SK-N-SH (cell line): ENCODE data around the gene ARHGAP21. TPM values are rescaled to one million over a fixed set of nuclear protein-coding genes. Genes with fewer than 3 reads are reported as not detected.

Experiments
- CTCF ChIA-PET: fragments of 300-600, 350-600 bp; formaldehyde crosslinking; extraction: SDS; loops from one replicate; lab custom pipeline; 2021; lab: Yijun Ruan, JAX
- POLR2A ChIA-PET: fragments of 350-600 bp; sonication (Branson Sonifier 250); formaldehyde crosslinking; extraction: SDS; loops from one replicate; lab custom pipeline; 2020; ENCODE audit warnings: antibody characterized with exemption, inconsistent platforms; lab: Yijun Ruan, JAX
- DNase-seq: peaks from one replicate; pipeline ENCODE4 v3.0.0; 2012
- H2AFZ ChIP-seq: fragments of 200-600 bp; sonication (generic); 2 replicates; pipeline ENCODE4 v1.8.1; 2016; ENCODE audit warnings: antibody characterized with exemption, mild to moderate bottlenecking, low read depth
- H3F3A ChIP-seq: fragments of 200-600 bp; sonication (generic); replicated peaks from 2 replicates; pipeline ENCODE3; 2016; ENCODE audit warnings: antibody characterized with exemption, mild to moderate bottlenecking; ENCODE audit not compliant: insufficient read depth
- H3K27ac ChIP-seq, 2 experiments: fragments of 200-500 bp in 1 of 2; fragments of 200-600 bp in 1 of 2; sonication (Bioruptor generic) in 1 of 2; sonication (generic), shearing (Covaris generic) in 1 of 2; 2 replicates each; pipeline versions ENCODE4 v1.5.1 to v1.6.1; 2014 to 2016; ENCODE audit warnings: low read depth in 2 of 2, inconsistent platforms in 1 of 2, low read length in 1 of 2, mild to moderate bottlenecking in 1 of 2, mixed read lengths in 1 of 2
- H3K27me3 ChIP-seq: fragments of 200-600 bp; sonication (generic), shearing (Covaris generic); 2 replicates; pipeline ENCODE4 v1.6.1; 2016; ENCODE audit warnings: mixed run types; ENCODE audit not compliant: insufficient read depth
- H3K36me3 ChIP-seq, 2 experiments: fragments of 200-500 bp in 1 of 2; fragments of 200-600 bp in 1 of 2; sonication (Bioruptor generic) in 1 of 2; sonication (generic) in 1 of 2; replicated peaks in 1 of 2; 2 replicates each; pipeline versions ENCODE3 to v1.5.1; 2014 to 2016; ENCODE audit warnings: low read length in 1 of 2, mild to moderate bottlenecking in 1 of 2; ENCODE audit not compliant: insufficient read depth in 2 of 2, control insufficient read depth in 1 of 2
- H3K4me1 ChIP-seq, 2 experiments: fragments of 200-500 bp in 1 of 2; fragments of 200-600 bp in 1 of 2; sonication (Bioruptor generic) in 1 of 2; sonication (generic), shearing (Covaris generic) in 1 of 2; 2 replicates each; pipeline versions ENCODE4 v1.5.1 to v1.6.1; 2014 to 2016; ENCODE audit warnings: low read depth in 1 of 2, low read length in 1 of 2, mixed run types in 1 of 2; ENCODE audit not compliant: insufficient read depth in 2 of 2, control insufficient read depth in 1 of 2
- H3K4me2 ChIP-seq: fragments of 200-600 bp; sonication (generic), shearing (Covaris generic); 2 replicates; pipeline ENCODE4 v1.6.1; 2017; ENCODE audit warnings: mixed run types
- H3K4me3 ChIP-seq, 2 experiments: fragments of 200-500 bp in 1 of 2; fragments of 200-600 bp in 1 of 2; sonication (Bioruptor generic) in 1 of 2; sonication (generic), shearing (Covaris generic) in 1 of 2; 2 replicates each; pipeline versions ENCODE4 v1.5.1 to v1.8.1; 2014 to 2016; ENCODE audit warnings: low read depth in 2 of 2, inconsistent platforms in 1 of 2, low read length in 1 of 2, mild to moderate bottlenecking in 1 of 2, mixed read lengths in 1 of 2, moderate library complexity in 1 of 2
- H3K79me2 ChIP-seq: fragments of 200-600 bp; sonication (generic); 2 replicates; pipeline ENCODE4 v1.8.1; 2017; ENCODE audit warnings: mild to moderate bottlenecking; ENCODE audit not compliant: insufficient read depth
- H3K9ac ChIP-seq: fragments of 200-600 bp; sonication (generic); 2 replicates; pipeline ENCODE4 v1.6.1; 2017; ENCODE audit warnings: mixed run types
- H3K9me2 ChIP-seq: fragments of 200-600 bp; sonication (generic); 2 replicates; pipeline ENCODE4 v1.6.1; 2017; ENCODE audit warnings: mixed run types
- H3K9me3 ChIP-seq: fragments of 200-600 bp; sonication (generic); 2 replicates; pipeline ENCODE4 v1.6.1; 2017; ENCODE audit warnings: mixed run types, mild to moderate bottlenecking, moderate library complexity
- H4K20me1 ChIP-seq: fragments of 200-600 bp; sonication (generic); 2 replicates; pipeline ENCODE4 v1.6.1; 2017; ENCODE audit warnings: mild to moderate bottlenecking, mixed run types; ENCODE audit not compliant: insufficient read depth
- CHD2 ChIP-seq: fragments of 150-350 bp; IDR thresholded peaks from 2 replicates; pipeline ENCODE4 v1.6.1; 2018; ENCODE audit warnings: low read length; ENCODE audit not compliant: partially characterized antibody
- ELF1 ChIP-seq: IDR thresholded peaks from 2 replicates; pipeline ENCODE4 v1.4.0; 2012
- EP300 ChIP-seq, 2 experiments: IDR thresholded peaks; 2 replicates each; pipeline versions ENCODE4 v1.4.0 to v1.6.1; 2012; ENCODE audit warnings: borderline replicate concordance in 1 of 2, low read depth in 1 of 2, low read length in 1 of 2
- FOSL2 ChIP-seq: IDR thresholded peaks from 2 replicates; pipeline ENCODE4 v1.4.0; 2012; ENCODE audit warnings: low read depth, mild to moderate bottlenecking, moderate library complexity, borderline replicate concordance
- FOXJ3 ChIP-seq: sonication (generic); formaldehyde crosslinking; IDR thresholded peaks from 2 replicates; pipeline ENCODE4 v1.5.1; 2020; ENCODE audit warnings: mild to moderate bottlenecking, missing genetic modification reagents
- FOXM1 ChIP-seq: IDR thresholded peaks from 2 replicates; pipeline ENCODE4 v1.4.0; 2012; ENCODE audit warnings: low read depth, mild to moderate bottlenecking
- GABPA ChIP-seq: IDR thresholded peaks from 2 replicates; pipeline ENCODE4 v1.4.0; 2012; ENCODE audit warnings: low read depth, mild to moderate bottlenecking
- JUND ChIP-seq: IDR thresholded peaks from 2 replicates; pipeline ENCODE4 v1.4.0; 2012
- MXI1 ChIP-seq: IDR thresholded peaks from 2 replicates; pipeline ENCODE4 v1.6.1; 2012; ENCODE audit warnings: mild to moderate bottlenecking, low read depth, low read length, improper control_type of control experiment
- NFIC ChIP-seq: IDR thresholded peaks from 2 replicates; pipeline ENCODE4 v1.4.0; 2012; ENCODE audit warnings: borderline replicate concordance
- NRF1 ChIP-seq: IDR thresholded peaks from 2 replicates; pipeline ENCODE4 v1.6.1; 2012; ENCODE audit warnings: low read depth, mild to moderate bottlenecking, low read length
- POLR2AphosphoS5 ChIP-seq: IDR thresholded peaks from 2 replicates; pipeline ENCODE4 v1.6.1; 2012; ENCODE audit warnings: low read depth, low read length
- RAD21 ChIP-seq: IDR thresholded peaks from 2 replicates; pipeline ENCODE4 v1.6.1; 2012; ENCODE audit warnings: mild to moderate bottlenecking, low read length
- RCOR1 ChIP-seq: fragments of 150-350 bp; IDR thresholded peaks from 2 replicates; pipeline ENCODE4 v1.6.1; 2017; ENCODE audit warnings: antibody characterized with exemption, low read length
- RFX5 ChIP-seq: IDR thresholded peaks from 2 replicates; pipeline ENCODE4 v1.6.1; 2012; ENCODE audit warnings: mild to moderate bottlenecking, improper control_type of control experiment, low read length
- RXRA ChIP-seq: IDR thresholded peaks from 2 replicates; pipeline ENCODE4 v1.4.0; 2012; ENCODE audit warnings: low read depth, mild to moderate bottlenecking, borderline replicate concordance
- SIN3A ChIP-seq: IDR thresholded peaks from 2 replicates; pipeline ENCODE4 v1.6.1; 2012; ENCODE audit warnings: low read depth, mild to moderate bottlenecking, low read length, moderate library complexity, borderline replicate concordance
- SMC3 ChIP-seq: IDR thresholded peaks from 2 replicates; pipeline ENCODE4 v1.6.1; 2012; ENCODE audit warnings: low read depth, low read length, improper control_type of control experiment
- TAF1 ChIP-seq: IDR thresholded peaks from 2 replicates; pipeline ENCODE4 v1.6.1; 2012; ENCODE audit warnings: low read depth, mild to moderate bottlenecking, low read length, moderate library complexity, borderline replicate concordance
- TEAD4 ChIP-seq: IDR thresholded peaks from 2 replicates; pipeline ENCODE4 v1.4.0; 2012; ENCODE audit warnings: mild to moderate bottlenecking, borderline replicate concordance; ENCODE audit not compliant: insufficient read depth
- whole genome bisulfite sequencing: methylation state at CpG from one replicate; pipeline ENCODE4 v1.1.6; 2017; ENCODE audit warnings: low lambda C conversion rate; 5-methylcytosine and 5-hydroxymethylcytosine counted together
- polyA plus RNA-seq, 3 experiments: library from polyadenylated mRNA; depleted of rRNA; stranded (reverse); fragments of >200 nt; gene quantifications; 2 replicates each; pipeline ENCODE4 v1.2.3, GENCODE V29; 2012
- TF ChIP-seq, protein P1 (sequence below): fragments of 150-350 bp; IDR thresholded peaks from 2 replicates; pipeline ENCODE4 v1.6.1; 2017; ENCODE audit warnings: antibody characterized with exemption, low read length, low read depth, borderline replicate concordance
- TF ChIP-seq, protein P2 (sequence below): IDR thresholded peaks from 2 replicates; pipeline ENCODE4 v1.4.0; 2012; ENCODE audit warnings: low read depth
- TF ChIP-seq, protein P3 (sequence below): IDR thresholded peaks from 2 replicates; pipeline ENCODE4; 2012
- TF ChIP-seq, protein P4 (sequence below): IDR thresholded peaks from 2 replicates; pipeline ENCODE4 v1.4.0; 2012; ENCODE audit warnings: low read depth, borderline replicate concordance

Gene ARHGAP21
- polyA plus RNA-seq, 1 of the 3 experiments (the other 2 are of a cell fraction): 27.8 TPM

DNA sequence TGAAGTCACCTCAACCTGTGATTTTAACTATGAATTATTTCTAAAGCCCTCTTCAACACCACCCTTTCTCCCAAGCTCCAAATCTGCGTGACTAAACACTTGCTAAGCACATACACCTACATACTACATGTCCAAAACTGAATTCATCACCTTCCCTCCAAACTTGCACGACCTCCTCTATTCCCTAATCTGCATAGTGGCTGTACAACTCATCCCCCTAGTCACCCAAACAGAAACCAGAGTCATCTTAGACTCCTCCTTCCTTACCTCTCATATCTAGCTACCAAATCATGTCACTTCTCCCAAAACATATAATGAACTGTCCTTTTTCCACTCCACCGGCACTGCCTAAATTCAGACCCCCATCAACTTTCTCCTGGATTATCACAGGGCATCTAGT lies 16.2 kb downstream of the ARHGAP21 start:
- Histone ChIP-seq H3K9me3 (no peaks in the 10 kb centered on the region), H3K36me3 (no peaks in the 10 kb centered on the region), H3K4me2 (no peak overlapping the region), H3K9ac (no peak overlapping the region), H3K4me3 (no peak overlapping the region), H4K20me1 (peaks cover 90% of the 10 kb centered on the region), H3K79me2 (peaks cover 96% of the 10 kb centered on the region), H3K27ac (peak overlapping the region in 1 of 2 experiments; percentile 63; a peak in 2 of 4 replicates), H3K27me3 (no peaks in the 10 kb centered on the region), H3F3A (peaks cover 15% of the 10 kb centered on the region), H3K9me2 (no peaks in the 10 kb centered on the region), H3K4me1 (peaks cover 21 to 28% of the 10 kb centered on the region in 2 experiments; a peak in 3 of 4 replicates), H2AFZ (no peak overlapping the region)
- no peak for DNase-seq
- POLR2A ChIA-PET: no interaction called here
- 87% methylated on average over 3 of the region's 3 CpGs for WGBS
- CTCF ChIA-PET: no interaction called here
- TF ChIP-seq RXRA (no peak), EP300 (IDR thresholded peaks at IDR 0.05; ENCODE audit: borderline replicate concordance in 1 of 2, low read depth in 1 of 2, low read length in 1 of 2) (no peak), FOXJ3 (CRISPR knock-in tag) (no peak), SIN3A (no peak), RAD21 (no peak), FOXM1 (no peak), SMC3 (no peak), RFX5 (no peak), MXI1 (no peak), TAF1 (no peak), RCOR1 (no peak), JUND (no peak), GABPA (no peak)
- TF ChIP-seq, protein P1, sequence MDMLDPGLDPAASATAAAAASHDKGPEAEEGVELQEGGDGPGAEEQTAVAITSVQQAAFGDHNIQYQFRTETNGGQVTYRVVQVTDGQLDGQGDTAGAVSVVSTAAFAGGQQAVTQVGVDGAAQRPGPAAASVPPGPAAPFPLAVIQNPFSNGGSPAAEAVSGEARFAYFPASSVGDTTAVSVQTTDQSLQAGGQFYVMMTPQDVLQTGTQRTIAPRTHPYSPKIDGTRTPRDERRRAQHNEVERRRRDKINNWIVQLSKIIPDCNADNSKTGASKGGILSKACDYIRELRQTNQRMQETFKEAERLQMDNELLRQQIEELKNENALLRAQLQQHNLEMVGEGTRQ: no peak
- TF ChIP-seq, protein P2, sequence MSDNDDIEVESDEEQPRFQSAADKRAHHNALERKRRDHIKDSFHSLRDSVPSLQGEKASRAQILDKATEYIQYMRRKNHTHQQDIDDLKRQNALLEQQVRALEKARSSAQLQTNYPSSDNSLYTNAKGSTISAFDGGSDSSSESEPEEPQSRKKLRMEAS: no peak

DNA sequence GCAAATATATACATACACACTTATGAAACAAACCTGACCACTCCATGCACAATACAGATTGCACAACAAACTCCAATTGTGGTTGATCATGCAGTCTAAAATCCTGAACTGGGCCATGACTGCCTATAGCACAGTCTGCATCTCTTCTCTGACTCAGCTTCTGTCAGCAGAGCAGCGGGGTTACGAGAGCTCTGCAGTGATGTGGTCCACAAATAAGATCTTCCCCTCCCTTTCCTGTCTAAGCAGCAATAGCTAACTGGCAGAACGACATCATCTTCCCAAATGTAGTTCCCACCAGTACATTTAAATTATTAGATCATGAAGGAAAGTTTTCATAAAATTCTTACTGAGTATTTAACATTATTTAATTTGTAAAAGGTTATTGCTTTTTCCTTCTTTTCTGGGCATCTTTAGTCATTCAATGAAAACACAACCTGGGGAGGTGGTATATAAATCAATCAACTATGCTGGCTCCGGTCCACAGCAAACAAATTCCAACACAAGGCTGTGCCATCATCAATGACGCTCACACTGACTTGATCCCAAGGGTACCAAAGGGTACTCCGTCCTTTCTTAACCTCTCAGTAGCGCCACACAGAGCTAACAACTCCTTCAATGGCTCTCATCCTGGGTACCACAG lies 17.1 kb downstream of the ARHGAP21 start:
- Histone ChIP-seq H4K20me1 (peaks cover 85% of the 10 kb centered on the region), H3K36me3 (no peaks in the 10 kb centered on the region), H3K27ac (peak overlapping the region in 1 of 2 experiments; percentile 63; a peak in 2 of 4 replicates), H3F3A (peaks cover 15% of the 10 kb centered on the region), H3K4me1 (peaks cover 21 to 28% of the 10 kb centered on the region in 2 experiments; a peak in 3 of 4 replicates), H3K9ac (no peak overlapping the region), H3K79me2 (peaks cover 96% of the 10 kb centered on the region), H3K9me2 (no peaks in the 10 kb centered on the region), H2AFZ (no peak overlapping the region), H3K4me3 (no peak overlapping the region), H3K4me2 (peak overlapping the region; percentile 45; the same call in 1 of the 2 replicates), H3K9me3 (no peaks in the 10 kb centered on the region), H3K27me3 (no peaks in the 10 kb centered on the region)
- ChIA-PET POLR2A (no interaction called here), CTCF (interaction anchor here (1.0 to 1.6 kb wide), 3 partner anchors 13 to 64 kb away, joined by 3 to 4 read pairs (median 4); no protein-coding TSS in a partner anchor)
- WGBS: 38% methylated on average over 7 of the region's 7 CpGs
- DNase-seq: peak; percentile 42
- no peak for TF ChIP-seq RFX5
- TF ChIP-seq NFIC: no peak
- no peak for TF ChIP-seq POLR2AphosphoS5
- no peak for TF ChIP-seq NRF1
- no peak for TF ChIP-seq TEAD4
- peak; percentile 47; the same call in 1 of the 2 replicates for TF ChIP-seq FOSL2
- TF ChIP-seq, protein P3, sequence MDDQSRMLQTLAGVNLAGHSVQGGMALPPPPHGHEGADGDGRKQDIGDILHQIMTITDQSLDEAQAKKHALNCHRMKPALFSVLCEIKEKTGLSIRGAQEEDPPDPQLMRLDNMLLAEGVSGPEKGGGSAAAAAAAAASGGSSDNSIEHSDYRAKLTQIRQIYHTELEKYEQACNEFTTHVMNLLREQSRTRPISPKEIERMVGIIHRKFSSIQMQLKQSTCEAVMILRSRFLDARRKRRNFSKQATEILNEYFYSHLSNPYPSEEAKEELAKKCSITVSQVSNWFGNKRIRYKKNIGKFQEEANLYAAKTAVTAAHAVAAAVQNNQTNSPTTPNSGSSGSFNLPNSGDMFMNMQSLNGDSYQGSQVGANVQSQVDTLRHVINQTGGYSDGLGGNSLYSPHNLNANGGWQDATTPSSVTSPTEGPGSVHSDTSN: peak; percentile 20; the same call in 1 of the 2 replicates
- TF ChIP-seq ELF1: no peak
- no peak for TF ChIP-seq EP300 (IDR thresholded peaks at IDR 0.05; ENCODE audit: borderline replicate concordance in 1 of 2, low read depth in 1 of 2, low read length in 1 of 2)
- TF ChIP-seq CHD2: no peak
- peak; percentile 46; the same call in 1 of the 2 replicates for TF ChIP-seq JUND
- TF ChIP-seq, protein P4, sequence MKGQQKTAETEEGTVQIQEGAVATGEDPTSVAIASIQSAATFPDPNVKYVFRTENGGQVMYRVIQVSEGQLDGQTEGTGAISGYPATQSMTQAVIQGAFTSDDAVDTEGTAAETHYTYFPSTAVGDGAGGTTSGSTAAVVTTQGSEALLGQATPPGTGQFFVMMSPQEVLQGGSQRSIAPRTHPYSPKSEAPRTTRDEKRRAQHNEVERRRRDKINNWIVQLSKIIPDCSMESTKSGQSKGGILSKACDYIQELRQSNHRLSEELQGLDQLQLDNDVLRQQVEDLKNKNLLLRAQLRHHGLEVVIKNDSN: no peak
- no peak for TF ChIP-seq TAF1
